Measurements from ENCODE around the gene RIPOR3.
"Not testable (repeated sequence)": the region's sequence is repeated elsewhere in the genome, so short reads cannot be mapped to it uniquely, and the experiment has no call there.

RIPOR3 gene

DNA sequence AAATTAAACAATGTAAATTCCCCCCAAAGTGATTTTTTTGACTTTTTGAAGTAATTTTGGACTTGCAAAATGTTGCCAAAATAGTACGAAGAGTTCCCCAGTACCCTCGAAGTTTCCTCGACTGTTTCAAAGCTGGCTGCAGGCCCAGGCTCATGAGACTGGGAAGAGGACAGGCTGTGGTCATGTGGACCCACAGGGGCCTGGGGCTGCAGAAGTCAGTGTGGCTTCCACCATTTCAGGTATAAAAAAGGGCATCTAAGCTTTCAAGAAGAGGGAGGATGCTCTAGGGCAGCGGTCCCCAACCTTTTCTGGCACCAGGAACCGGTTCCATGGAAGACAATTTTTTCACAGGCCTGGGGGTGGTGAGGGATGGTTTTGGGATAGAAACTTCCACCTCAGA lies 106.1 kb downstream of the RIPOR3 start:
- no peak for DNase-seq

DNA sequence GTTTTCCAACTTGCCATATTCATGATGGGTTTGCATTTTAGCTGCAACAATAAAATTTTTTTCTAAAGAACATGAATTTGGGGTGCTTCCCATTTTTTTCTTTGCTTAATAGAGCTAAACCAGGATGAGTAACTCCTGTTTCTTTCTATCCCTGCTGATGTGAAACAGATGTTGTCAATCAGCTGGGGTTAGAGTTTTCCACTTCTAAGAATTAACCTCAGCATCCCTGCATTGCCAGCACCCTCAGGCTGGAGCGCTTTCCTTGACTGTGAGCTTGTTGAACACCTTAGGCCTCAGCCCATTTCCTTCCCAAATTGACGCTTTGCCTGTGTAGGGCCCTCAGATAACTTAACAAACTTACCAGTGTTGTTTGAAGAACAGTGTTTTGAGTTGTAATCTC lies 106.7 kb downstream of the RIPOR3 start:
- no peak for DNase-seq

DNA sequence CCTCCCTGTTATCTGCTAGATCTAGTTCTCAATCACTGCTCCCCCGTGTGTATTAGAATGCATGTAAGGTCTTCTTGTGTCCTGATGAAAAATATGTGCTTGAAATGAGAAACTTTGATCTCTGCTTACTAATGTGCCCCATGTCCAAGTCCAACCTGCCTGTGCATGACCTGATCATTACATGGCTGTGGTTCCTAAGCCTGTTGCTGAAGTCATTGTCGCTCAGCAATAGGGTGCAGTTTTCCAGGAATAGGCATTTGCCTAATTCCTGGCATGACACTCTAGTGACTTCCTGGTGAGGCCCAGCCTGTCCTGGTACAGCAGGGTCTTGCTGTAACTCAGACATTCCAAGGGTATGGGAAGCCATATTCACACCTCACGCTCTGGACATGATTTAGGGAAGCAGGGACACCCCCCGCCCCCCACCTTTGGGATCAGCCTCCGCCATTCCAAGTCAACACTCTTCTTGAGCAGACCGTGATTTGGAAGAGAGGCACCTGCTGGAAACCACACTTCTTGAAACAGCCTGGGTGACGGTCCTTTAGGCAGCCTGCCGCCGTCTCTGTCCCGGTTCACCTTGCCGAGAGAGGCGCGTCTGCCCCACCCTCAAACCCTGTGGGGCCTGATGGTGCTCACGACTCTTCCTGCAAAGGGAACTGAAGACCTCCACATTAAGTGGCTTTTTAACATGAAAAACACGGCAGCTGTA lies 107.7 kb downstream of the RIPOR3 start:
- no peak for DNase-seq

DNA sequence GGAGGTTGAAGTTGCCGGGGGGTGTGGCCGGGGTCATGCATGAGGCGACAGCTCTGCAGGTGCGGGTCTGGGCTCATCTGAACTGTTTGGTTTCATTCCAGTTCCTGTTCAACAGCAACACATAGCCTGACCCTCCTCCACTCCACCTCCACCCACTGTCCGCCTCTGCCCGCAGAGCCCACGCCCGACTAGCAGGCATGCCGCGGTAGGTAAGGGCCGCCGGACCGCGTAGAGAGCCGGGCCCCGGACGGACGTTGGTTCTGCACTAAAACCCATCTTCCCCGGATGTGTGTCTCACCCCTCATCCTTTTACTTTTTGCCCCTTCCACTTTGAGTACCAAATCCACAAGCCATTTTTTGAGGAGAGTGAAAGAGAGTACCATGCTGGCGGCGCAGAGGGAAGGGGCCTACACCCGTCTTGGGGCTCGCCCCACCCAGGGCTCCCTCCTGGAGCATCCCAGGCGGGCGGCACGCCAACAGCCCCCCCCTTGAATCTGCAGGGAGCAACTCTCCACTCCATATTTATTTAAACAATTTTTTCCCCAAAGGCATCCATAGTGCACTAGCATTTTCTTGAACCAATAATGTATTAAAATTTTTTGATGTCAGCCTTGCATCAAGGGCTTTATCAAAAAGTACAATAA lies 108.6 kb downstream of the RIPOR3 start:
- DNase-seq: no peak

DNA sequence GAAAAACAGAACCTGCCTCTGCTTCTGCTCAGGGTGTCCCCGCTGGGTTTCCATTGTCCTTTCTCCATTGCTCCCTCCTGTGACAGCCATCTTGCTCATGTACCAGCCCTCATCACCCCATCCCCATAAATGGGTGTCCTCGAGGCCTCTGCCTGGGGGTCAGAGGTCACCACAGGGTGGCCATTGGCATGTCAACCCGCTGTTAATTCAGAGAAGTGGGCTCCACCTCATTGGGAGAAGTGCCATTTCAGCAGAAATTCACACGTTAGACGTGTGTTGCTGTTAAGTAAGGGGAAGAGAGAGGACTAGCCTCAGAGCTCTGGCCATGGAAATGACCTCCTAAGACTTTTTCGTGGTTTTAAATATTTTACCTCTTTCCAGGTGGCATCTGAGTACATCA lies 109.2 kb downstream of the RIPOR3 start:
- DNase-seq: no peak

DNA sequence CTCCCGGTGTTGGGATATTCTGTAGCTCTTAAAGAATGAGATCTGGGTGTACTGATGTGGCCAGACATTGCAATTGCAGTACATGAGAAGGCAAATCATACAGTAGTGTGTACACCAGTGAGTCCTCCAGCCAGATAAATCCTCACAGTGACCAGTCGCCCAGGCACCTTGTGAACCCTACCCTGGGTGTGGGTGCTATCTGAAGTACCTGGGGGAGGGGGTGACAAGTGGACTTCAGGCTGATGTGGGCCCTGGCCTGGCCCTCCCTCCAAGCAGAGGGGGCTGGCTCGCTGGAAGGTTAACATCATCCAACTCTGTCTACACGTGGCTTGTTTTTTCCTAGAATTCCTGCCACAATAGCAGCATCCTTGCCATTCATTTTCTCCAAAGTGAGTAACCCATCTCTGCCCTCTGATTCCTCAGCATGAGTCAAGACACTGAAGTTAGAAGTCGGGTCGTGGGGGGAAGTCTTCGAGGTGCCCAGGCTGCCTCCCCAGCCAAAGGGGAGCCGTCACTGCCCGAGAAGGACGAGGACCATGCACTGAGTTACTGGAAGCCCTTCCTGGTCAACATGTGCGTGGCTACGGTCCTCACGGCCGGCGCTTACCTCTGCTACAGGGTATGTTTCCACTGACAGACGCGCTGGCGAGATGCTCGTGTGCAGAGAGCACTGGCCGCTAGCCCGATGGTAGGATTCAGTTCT lies 110.3 kb downstream of the RIPOR3 start:
- DNase-seq: no peak

DNA sequence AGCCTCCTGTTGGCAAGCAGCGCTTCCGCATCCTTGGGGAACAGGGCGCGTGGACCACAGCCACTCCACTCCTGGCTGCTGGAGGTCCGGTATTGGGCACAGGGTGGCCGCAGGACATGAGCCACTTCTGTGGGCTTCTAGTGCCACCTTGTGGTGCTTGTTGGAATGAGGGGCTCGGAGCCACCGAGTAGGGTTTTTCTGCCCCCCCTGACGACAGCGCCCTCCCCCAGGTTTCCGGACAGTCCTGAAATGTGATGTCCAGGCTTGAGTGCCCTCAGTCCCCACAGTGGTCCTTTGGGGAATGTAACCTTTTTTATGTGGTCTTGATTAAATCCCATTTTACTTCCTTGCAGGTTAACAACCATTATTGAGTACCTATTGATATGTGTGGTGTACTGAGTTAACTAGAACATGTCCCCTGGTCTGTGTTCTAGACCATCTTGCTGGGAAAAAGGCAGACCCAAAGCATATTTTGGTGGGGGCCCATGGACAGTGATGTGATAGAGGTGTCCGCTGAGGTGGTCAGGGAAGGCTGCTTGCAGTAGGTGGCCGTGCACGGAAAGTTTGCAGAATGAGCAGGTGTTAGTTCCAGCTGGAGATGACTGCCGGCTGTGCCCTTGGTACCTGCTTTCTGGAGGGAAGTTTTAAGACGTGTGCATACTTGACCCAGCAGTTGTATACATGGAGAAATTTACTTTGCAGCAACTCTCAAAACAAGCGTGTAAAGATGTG lies 111.2 kb downstream of the RIPOR3 start:
- DNase-seq: no peak

DNA sequence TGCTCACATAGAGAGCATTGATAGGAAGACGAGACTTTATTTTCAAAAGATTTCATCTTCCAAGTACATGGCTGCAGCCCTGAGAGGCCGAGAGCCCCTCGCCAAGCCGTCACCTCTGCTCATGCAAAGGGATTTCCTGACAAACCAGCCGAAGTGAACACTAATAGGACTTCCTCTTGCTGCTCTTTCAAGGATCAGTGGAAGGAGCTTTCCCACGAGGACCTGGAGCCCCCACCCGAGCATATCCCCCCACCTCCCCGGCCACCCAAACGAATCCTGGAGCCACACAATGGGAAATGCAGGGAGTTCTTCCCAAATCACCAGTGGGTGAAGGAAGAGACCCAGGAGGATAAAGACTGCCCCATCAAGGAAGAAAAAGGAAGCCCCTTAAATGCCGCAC lies 111.8 kb downstream of the RIPOR3 start:
- DNase-seq: no peak

DNA sequence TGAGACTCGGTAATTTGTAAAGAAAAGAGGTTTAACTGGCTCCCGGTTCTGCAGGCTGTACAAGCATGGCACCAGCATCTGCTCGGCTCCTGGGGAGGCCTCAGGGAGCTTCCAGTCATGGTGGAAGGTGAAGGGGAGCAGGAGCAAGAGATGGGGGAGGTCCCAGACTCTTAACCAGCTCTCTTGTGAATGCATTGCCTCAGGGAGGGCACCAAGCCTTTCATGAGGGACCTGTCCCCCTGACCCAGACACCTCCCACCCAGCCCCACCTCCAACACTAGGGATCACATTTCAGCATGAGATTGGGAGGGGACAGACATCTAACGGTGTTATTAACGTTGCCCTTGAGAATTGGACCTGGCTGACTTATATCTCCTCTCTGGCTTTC lies 112.6 kb downstream of the RIPOR3 start:
- DNase-seq: no peak

DNA sequence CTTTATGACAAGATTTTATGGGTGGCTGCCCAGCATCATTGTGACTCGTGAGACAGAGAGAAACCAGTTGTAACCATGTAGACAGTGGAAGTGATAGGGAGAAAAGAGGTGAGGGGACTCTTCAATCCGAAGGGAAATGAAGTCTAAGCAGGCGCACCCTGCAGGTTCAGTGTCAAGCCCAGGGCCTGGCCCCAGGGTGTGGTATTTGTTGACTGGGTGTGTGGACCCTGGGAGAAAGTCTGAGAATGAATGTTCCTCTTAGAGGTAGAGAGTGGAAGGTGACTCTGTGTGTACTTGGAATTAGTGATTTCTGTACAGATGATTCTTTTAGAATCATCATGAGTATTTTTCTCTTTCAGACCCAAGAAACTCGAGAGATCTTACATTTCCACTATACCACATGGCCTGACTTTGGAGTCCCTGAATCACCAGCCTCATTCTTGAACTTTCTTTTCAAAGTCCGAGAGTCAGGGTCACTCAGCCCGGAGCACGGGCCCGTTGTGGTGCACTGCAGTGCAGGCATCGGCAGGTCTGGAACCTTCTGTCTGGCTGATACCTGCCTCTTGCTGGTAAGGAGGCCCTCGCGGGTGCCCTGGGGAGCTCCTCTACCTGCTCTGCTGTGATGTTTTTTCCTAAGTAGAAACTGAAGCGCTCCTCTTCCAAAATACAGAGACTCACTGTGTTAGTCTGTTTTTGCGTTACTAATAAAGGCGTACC lies 113.1 kb downstream of the RIPOR3 start:
- no peak for DNase-seq

DNA sequence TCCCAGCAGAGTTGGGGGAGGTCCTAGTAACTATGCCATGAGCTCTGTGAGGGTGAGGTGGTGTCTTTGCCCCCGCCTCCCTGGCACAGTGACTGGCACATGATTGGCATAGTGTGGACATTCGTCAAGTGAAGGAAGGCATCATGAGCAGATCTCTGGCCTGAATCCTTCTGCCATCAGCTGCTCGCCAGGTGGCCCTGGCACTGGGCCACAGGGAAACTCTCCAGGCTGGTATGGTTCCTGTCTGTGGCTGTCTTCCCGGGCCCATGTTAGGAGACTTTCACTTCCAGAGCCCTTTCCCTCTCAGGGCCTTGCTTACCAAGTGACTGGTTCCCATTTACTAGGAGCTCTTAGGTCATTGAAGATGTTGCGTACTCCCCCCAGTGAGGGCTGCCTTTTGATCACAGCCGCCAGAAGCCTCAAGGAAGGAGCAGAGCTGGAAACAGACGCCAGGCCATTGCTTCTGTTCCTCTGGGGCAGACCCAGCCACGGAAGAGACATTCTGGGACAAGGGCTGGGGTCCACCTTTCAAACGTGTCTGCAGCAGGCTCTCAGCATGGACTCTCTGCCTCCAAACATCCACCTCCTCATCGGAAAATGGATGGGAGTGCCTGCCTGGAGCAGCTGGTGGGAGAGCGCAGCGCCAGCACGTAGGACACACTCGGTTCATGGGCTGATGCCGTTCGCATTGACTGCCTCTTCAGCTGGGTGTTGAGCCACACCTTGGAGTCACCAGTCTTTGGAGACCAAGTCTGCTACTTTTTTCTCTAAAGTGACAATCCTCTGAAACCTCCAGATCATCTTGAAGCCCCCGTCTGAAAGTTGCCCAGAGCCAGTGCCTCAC lies 113.9 kb downstream of the RIPOR3 start:
- no peak for DNase-seq

DNA sequence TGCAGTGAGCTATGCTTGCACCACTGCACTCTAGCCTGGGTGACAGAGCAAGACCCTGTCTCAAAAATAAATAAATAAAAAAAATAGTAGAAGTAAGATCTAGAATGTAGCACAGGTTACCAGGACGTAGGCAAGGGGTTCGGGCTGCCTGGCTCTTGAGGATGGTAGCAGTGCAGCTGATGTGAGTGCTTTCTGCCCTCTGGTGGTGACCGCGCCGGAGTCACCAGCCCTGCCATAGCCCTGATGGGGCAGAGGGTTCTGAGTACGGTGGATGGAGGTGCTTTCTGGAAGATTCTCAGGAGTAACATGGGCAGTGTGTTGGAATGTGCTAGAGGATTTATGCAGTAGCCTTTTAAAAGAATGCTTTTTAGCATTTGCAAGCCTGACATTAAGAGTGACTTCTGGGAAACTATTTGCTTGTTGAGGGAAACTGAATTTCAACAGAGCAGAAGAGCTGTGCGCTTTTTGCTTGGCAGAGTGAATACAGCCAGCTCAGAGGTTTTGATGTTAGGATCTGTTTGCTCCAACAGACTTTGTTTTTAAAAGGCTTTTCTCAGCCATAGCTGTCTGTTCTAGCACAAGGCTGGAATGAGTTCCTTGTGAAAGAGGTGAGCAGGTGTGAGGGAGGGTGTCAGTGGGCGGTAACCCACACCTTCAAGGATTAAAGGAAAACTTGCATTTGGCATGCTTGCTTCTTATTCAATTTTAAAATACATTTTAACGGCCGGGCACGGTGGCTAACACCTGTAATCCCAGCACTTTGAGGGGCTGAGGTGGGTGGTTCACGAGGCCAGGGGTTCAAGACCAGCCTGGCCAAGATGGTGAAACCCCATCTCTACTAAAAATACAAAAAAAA lies 115.2 kb downstream of the RIPOR3 start:
- DNase-seq: no peak

DNA sequence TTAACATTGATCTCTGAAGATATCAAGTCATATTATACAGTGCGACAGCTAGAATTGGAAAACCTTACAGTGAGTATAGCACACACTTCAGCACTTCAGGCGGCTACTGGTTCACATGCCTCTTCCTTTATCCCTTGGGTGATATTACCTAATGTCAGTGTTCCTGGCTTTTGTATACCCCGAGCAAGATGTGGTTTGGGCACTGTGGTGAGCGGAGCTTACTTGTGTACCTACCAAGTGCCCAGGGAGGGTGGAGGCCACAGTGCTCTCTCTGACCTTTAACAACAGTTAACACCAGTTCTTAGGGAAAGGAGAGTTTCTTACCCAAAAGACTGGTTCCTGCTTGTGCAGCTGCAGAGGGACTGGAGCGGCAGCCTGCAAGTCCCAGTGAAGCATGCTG lies 116.8 kb downstream of the RIPOR3 start:
- no peak for DNase-seq

DNA sequence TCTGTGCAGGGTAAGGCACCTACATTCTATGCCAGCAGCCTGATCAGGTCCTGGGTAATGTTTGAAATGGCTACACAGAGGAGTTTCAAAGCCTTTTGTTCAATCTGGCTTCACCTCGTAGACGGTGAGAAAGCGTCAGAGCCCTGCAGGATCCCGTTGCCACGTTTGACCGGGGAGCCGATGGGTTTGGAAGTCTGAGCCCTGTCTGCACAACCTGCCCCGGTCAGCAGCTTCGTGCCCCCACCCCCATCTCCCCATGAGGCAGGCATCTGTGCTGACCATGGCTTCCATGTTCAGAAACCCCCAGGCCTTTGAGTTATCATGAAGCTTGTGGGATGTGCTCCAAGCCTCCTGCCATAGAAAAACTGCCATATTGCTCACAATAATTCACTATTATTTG lies 117.2 kb downstream of the RIPOR3 start:
- no peak for DNase-seq

DNA sequence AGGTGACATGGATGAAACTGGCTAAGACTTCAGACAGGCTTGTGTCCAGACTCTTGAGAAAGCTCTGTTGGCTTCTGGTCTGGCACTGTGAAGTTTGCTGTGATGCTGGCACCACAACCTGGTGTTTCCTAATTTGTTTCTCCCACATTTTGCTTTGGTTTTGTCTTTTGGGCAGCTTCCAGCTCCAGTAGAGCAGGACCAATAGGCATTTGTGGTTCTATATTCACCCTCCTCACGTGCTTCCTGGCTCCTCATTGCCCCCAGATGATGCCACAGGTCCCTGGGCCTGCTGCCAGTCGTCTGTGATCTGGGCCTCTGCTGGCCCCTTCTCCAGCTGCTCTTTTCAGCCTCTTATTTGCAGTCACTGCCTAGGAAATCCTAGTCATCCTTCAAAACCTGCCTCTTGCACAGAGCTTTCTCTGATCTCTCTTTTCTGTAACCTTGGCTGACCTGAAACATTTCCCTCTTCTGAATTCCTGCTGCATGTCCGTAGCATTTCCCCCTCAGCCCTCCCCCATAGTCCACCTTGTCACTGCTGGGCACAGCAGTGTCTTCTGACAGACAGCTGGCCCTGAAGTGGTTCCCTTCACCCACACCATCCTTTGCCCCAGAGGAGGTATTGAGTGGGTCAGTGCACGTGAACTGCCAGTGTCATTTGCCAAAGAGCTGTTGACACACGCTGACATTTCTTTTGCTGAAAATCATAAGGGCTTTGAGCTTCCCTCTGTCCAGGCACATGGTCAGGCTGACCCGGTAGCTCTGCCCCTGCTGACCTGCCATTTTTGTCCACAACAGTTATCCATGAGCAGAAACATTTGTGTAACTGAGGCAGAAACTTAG lies 118.2 kb downstream of the RIPOR3 start:
- no peak for DNase-seq

DNA sequence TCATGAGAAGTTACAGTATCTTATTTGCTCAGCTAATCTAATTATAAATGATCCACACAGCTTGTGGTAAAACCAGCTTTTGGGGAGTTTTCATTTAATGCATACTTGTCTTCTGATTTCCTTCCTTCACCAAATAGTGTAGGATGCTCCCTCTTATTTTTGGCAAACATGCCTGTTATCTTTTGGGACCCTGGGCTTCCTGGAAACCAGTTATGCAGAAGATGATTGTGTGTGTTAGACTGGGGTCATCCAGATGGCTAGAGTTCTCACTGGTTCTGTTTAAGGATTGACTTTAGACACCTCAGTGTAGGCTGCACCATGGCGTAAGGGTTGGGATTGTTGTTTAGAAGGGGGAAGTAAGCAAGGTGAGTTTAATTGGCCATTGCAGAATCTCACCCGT lies 119.9 kb downstream of the RIPOR3 start:
- DNase-seq: no peak

DNA sequence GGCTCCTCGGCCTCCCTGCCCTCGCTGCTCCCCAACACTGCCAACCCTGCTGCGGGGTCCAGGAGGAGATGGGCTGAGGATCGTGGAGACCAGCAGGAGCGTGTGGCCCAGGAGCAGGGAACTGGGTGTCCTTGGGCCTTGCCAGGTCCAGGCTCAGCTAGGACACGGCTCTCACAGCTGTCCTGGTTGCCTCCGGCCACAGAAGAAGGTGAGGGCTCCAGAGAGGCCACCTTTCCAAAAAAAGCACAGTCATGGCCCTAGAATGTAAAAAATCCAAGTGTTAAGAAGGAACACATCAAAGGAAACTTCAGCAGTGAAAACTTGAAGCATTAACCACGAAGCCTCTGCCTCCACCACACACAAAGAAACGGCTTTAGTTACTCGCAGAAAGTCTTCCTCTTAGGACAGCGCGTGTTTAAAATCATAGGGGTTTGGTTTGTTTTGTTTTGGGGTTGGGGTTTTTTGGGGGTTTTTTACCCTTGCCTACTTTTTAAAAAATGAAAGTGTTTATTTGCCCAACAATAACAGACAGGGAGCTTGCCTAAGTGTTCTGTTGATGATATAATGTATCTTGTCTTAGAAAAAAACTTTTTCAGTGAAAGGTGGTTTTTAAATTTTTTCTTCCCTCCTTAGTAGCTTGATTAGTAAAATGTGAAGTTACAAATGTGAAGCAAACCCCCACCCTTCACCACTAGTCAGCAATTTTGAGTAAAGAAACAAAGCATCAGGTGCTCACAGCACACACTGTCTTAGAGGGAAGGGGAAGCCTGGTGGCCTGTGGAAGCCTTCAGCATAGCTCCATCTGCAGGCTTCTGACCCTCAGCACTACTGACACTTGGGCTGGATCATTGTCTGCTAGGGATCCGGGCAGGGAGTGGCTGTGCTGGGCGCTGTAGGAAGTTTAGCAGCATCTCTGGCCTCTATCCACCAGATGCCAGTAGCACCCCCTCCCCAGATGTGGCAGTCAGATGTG lies 121.2 kb downstream of the RIPOR3 start:
- DNase-seq: no peak

DNA sequence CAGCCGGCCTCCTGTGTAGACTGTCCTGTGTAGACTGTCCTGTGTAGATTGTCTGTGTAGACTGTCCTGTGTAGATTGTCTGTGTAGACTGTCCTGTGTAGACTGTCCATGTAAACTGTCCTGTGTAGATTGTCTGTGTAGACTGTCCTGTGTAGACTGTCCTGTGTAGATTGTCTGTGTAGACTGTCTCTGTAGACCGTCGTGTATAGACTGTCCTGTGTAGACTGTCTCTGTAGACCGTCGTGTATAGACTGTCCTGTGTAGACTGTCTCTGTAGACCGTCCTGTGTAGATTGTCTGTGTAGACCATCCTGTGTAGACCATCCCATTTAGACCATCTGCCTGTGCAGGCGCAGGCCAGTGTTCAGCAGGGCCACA lies 121.9 kb downstream of the RIPOR3 start:
- not testable (repeated sequence) for DNase-seq

DNA sequence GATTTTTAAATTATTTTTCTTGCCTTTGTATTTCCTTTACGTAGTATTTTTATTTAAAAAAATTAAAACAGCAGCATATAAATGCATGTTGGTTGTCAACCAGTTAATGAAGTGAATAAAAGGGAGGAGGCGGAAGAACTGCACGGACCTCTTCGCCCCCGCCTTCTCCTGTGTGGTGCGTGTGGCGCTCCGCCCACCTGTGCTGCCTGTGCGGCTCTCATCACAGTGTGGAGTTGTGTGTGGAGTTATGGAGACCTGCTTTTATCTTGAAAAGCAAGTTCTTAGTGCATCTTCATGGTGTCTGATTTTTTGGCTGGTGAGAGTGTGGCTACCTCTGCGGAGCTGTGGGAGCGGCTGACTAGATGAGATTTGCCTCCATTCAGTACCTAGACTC lies 122.8 kb downstream of the RIPOR3 start:
- DNase-seq: no peak

Measured in cortex of kidney (tissue), 1 donor.